GM12872 (cell line): Measurements from ENCODE around the gene LDB3.

ENCODE experiments used
- TF ChIP-seq, protein P1 (sequence below): IDR thresholded peaks from 3 replicates; pipeline ENCODE4 v1.5.1; 2011; ENCODE audit warnings: low read depth, mild to moderate bottlenecking, low read length, moderate library complexity; ENCODE audit not compliant: insufficient read depth

Gene LDB3

GRCh38 chr10:86657396-86658011, 10.8 kb upstream of the LDB3 start:
- TF ChIP-seq, protein P1, sequence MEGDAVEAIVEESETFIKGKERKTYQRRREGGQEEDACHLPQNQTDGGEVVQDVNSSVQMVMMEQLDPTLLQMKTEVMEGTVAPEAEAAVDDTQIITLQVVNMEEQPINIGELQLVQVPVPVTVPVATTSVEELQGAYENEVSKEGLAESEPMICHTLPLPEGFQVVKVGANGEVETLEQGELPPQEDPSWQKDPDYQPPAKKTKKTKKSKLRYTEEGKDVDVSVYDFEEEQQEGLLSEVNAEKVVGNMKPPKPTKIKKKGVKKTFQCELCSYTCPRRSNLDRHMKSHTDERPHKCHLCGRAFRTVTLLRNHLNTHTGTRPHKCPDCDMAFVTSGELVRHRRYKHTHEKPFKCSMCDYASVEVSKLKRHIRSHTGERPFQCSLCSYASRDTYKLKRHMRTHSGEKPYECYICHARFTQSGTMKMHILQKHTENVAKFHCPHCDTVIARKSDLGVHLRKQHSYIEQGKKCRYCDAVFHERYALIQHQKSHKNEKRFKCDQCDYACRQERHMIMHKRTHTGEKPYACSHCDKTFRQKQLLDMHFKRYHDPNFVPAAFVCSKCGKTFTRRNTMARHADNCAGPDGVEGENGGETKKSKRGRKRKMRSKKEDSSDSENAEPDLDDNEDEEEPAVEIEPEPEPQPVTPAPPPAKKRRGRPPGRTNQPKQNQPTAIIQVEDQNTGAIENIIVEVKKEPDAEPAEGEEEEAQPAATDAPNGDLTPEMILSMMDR, result no peak

DNA sequence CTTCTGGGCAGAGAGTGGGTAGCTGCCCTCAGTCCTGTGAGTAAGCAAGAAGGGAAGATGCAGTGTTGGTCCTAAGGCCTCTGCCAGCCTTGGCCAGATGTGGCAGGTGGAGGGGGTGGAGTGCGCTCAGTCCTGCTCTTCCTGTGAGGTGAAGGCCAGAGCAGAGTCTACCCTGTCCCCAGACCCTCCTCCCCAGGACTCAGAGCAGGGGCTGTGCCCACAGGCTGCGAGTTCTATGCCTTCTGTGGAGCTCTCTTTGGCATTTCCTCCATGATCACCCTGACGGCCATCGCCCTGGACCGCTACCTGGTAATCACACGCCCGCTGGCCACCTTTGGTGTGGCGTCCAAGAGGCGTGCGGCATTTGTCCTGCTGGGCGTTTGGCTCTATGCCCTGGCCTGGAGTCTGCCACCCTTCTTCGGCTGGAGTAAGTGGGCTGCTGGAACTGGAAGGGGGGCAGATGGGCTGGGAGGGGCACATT, 10.0 kb upstream of the LDB3 start:
- TF ChIP-seq, protein P1, result no peak

- TF ChIP-seq, protein P1, result no peak
Measured at GRCh38 chr10:86658751-86659150, 9.6 kb upstream of the LDB3 start.

GRCh38 chr10:86659161-86659691, 9.1 kb upstream of the LDB3 start:
- TF ChIP-seq, protein P1, result no peak

GRCh38 chr10:86659721-86660453, 8.4 kb upstream of the LDB3 start:
- TF ChIP-seq, protein P1, result no peak

GRCh38 chr10:86661161-86662025, 6.9 kb upstream of the LDB3 start:
- TF ChIP-seq, protein P1, result no peak
